ENCODE measurements around the gene TLCD3A.
"Not testable (repeated sequence)": the region's sequence is repeated elsewhere in the genome, so short reads cannot be mapped to it uniquely, and the experiment has no call there.

Gene TLCD3A

DNA sequence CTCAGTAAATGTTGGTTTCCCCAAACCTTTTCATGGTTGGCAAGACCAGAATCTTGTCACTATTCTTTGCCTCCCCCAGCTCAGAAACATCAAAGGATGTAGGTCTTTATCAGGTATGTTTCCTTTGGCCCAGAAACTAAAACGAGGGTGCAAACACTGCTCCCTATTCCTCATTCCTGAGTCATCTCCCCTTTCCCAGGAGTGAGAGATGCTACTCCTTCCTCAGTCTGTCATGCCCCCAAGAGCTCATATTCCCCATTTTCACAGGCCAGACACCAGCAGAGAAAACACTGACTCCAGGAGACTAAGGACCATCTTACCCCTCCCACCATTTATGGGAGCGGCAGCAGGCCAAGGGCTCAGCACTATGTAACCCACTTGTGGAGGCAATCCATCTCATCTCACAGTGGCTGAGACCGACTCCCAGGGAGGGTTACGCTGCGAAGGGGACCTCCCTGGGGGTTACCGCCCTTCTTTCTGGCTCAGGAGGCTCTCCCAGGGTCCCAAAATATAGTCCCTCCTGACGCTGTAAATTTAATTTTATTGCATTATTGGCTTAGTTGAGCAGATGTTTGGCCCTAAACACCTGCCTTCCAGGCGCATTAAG is 18.1 kb downstream of the TLCD3A start:
- no peak for DNase-seq

DNA sequence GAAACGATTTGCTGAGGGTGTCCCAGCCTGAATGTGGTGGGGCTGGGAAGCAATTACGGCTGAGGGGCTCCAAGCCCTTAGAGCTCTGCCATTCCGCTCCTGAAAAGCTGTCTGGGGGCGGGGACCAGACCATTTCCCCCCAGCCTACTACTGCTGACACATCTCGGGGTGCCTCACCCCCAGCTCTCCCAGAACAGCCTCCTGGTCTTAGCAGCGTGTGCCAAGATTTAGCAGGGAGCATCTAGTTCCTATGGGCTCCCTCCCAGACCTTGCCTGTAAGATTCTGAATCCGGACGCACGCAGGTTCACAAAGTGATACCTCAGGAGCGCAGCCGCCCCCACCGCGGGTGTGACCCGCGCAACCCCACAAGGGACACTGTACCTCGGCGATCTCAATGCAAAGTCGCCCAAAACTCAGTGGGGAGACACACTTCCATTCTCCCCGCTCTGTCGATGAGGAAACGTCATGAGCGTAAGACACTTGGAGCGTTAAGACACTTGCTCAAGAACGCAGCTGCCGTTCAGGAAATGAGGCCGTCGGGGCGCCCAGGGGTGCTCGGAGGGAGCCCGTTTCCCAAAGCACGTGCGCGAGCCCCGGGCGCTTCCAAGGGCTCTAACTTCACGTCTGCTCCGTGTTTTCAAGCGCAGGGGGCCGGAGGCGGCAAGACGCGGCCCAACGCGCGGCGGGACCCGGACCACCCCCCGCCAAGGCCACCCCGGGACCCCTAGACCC is 19.0 kb downstream of the TLCD3A start:
- peak; percentile 66 for DNase-seq

DNA sequence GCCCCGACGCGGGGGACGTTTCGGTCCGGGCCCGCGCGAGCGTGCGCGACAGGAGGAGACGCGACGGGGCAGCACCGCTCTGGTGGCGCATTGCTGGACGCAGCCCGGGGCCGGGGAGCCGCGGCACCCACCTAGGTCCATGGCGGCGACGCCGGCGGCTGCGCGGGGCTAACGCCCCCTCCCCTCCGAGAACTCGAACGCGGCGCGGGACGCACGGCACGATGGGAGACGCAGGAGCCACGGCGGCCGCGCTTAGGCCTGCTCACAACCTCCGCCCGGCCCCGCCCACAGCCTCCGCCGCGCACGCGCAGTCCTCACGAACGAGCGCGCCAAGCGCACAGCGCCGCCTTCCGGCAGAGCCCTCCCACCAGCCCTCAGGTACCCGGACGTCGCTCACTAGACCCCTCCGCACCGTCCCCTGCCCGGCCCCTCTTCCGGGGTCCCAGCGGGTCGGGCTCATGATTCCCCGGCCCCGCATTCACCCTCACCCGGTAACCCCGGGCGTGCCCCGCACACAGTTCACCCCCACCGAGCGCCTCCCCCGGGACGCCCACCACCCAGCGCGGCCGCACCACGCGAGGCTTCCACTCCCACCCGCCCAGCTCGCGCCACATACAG is 19.7 kb downstream of the TLCD3A start, which contains the start of gene GEMIN4:
Gene GEMIN4 (minus strand): TSS at position 263 of the 618 bp plus-strand sequence. CDS start 122 bp downstream, at position 141.
- DNase-seq: peak; percentile 86

DNA sequence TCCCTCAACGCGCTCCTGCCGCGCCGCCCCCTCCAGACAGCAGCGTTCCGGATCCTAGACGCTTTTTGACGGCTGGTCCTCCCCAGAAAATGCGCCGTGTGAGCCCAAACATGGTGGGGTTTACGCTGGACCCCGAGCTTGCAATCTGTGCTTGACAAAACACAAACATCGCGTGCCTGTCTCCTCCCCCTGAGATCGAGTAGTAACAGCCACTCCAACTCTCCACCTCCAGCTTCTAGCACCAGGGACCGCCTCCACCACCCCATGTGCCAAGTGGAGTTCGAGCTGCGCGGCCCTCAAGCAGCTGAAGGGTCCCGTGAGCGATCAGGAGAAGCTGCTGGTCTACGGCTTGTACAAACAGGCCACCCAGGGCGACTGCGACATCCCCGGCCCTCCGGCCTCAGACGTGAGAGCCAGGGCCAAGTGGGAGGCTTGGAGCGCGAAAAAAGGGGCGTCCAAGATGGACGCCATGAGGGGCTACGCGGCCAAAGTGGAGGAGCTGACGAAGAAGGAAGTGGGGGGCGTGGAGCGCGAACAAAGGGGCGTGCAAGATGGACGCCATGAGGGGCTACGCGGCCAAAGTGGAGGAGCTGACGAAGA is 20.3 kb downstream of the TLCD3A start:
- peak; percentile 36 for DNase-seq

DNA sequence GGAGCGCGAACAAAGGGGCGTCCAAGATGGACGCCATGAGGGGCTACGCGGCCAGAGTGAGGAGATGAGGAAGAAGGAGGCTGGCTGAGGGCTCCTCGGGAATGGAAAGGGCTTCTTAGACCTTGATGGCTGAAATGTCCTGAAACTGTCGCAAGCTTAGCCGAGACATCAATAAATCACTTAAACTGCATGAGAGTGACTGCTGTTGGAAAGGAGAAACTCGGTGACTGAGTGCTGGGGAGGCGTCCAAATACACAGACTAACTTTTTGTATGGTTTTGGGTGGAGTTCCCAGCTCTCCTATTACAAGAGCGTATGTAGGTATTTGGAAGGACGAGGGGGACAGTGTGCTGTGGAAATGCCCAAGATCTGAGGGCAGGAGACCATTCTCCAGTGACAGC is 21.0 kb downstream of the TLCD3A start:
- no peak for DNase-seq

DNA sequence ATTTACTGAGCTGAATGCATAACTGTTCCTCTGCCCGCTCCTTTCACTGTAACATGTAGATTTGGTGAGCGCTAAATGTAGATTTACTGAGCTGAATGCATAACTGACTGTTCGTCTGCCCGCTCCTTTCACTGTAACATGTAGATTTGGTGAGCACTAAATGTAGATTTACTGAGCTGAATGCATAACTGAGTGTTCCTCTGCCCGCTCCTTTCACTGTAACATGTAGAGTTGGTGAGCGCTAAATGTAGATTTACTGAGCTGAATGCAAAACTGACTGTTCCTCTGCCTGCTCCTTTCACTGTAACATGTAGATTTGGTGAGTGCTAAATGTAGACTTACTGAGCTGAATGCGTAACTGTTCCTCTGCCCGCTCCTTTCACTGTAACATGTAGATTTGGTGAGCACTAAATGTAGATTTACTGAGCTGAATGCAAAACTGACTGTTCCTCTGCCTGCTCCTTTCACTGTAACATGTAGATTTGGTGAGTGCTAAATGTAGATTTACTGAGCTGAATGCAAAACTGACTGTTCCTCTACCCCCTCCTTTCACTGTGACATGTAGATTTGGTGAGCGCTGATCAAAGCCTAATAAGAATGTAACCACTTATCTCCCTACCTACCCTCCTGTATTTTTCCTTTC is 23.0 kb downstream of the TLCD3A start:
- DNase-seq: not testable (repeated sequence)

DNA sequence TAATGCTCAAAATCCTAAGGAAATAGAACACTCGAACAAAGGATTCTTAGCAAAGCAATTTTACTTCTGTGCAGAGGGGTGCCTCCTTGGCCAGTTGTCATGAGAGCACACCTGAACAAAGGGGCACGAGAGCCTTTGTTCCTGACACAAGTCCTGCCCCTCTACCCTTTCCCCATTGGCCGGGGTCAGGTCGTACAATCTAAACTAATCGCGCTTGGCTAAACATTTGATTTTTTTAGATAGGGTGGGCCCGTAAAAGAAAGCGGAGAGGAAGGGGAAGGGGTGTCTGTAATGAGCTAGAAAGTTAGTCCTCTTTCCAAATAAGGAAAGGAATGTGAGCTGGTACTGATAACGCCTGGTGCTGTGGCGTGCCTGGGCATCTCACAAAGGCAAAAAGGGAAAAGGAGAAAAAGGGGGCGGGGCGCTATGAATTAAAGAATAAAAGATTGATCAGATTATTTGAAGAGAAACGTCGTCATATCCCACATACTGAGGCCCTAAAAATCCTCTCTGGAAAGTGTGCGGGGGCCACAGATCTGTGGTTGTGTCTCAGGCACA is 23.7 kb downstream of the TLCD3A start:
- DNase-seq: not testable (repeated sequence)

DNA sequence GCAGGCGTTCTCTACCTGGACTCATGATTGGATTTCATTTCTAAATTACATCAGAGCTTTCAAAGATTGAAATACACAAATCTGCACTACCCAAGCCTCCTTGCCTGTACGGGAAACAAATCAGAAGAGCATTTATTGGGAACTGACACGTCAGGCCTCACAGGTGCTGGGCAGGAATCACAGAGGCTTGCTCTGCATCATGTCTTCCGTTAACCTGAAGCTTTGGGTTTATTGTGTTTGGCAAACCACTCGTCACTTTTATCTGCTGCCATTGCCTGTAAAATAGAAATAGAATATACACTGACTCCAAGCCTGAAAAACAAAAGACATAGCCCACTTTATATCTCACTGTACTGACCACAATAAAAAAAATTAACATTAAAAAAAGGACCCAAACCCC is 27.6 kb downstream of the TLCD3A start:
- no peak for DNase-seq

DNA sequence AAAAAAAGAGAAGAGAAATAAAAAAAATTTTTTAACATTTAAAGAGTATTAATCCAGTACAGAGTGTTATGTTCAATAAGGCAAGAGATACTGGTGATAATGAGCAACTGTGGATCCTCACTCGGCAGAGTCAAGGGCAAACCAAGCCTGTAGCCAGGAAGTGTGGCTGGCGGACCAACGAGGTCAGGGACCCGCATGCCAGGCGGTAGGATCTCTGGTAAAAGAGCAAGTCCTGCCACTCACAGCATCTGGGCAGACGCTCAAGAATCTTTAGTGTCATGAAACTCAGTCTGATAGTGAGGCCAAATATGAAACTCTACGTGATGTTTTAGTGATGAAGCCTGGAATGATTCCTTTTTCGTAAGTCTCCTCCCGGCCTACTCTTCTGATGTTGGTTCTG is 28.0 kb downstream of the TLCD3A start:
- no peak for DNase-seq

DNA sequence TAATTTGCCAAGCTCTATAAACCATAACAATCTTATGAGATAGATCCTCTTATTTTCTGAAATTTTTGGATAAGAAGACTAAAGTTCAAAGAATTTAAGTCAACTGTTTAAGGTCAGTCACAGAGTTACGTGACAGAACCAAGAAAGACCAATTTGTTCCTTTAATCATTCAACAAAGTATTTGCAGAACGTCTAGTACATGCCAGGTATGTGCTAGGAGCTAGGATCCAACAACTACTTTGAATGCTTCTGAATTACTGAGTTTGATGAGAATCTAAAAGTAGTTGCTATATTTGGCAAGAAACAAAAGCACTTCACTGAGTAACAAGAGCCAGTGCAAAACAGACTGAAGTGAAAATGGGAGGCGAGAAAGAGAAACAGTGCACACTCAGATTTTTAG is 34.7 kb downstream of the TLCD3A start:
- no peak for DNase-seq

DNA sequence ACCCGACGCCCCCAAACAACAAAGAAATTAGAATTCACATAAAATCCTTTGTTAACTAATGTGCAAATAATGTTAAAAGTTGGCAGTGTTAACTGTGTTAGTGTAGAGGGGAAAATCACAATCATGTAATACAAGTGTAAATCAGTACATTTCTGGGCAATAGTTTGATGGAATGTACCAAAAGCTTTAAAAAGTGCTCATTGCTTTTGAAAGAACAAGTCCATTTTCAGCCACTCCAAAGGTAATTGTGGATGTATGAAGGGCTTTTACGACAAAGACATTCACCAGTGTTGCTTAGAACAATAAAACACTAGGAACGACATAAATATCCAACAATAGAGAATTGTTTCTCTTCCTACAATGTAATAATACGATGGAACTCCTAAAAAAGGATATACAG is 40.6 kb downstream of the TLCD3A start:
- no peak for DNase-seq

DNA sequence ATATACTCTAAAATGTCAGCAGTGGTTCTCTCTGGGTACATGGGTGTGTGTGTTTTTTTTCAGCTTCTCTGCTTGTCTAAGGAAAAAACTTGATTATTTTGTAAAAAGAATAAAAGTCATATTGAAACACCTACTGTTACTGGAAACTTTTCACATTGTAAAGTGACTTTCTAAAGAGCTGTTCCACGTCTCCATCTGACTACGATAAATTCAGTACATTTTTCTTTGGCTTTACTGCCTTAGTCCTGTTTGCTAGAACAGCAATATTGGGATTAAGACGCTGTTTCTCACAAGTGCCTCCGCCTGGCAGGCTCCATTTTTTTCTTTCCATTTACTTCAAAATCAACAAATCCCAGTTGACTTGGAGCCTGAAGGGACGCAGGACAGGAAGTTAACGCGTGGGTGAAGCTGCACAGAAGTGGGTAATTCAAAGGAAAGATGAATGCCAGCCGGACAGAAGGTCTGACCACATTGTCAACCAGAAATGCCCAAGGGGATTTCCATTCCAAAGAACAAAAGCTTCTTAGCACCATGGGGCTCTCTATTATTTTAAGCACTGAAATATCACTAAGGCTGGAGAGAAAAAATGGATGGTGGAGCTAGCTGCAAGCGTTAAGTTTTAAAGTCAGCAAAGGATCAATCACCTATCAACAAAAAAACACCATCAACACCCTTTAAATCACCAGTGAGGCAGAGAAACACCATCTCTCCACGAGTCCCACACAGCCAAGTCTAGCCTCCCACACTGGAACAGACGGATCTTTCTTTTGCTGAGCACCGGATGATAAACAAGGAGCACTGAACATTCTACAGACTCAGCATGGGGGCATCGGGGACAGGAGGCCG is 41.3 kb downstream of the TLCD3A start:
- DNase-seq: no peak

DNA sequence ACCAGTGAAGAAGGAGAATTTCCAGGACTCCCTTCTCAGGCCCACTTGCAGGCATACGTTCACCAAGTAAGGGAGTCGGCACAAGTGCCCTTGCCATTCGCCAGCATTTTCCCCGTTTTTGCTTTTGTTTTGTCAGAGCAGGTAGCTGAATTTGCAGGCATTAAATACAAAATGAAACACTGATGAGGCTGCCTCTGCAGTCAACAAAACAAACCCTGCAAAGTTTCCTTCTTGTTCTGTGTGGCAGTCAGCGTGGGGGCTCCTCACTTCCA is 41.9 kb downstream of the TLCD3A start:
- DNase-seq: no peak

DNA sequence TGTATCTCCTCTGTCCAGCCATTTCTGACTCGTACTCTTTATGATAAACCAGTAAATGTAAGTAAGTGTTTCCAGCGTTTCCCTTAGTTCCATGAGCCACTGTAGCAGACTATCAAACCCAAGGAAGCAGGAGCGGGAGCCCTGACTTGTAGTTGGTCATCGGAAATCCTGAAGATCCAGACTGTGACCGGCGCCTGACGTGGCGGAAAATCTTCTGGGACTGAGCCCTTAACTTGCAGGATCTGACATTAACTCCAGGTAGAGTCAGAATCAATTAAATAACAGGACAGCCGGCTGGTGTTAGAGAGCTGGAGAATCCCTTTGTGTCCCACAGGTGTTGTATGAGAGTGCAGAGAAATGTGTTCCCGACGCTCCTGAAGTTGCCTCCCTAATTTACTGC is 45.7 kb downstream of the TLCD3A start:
- DNase-seq: no peak

DNA sequence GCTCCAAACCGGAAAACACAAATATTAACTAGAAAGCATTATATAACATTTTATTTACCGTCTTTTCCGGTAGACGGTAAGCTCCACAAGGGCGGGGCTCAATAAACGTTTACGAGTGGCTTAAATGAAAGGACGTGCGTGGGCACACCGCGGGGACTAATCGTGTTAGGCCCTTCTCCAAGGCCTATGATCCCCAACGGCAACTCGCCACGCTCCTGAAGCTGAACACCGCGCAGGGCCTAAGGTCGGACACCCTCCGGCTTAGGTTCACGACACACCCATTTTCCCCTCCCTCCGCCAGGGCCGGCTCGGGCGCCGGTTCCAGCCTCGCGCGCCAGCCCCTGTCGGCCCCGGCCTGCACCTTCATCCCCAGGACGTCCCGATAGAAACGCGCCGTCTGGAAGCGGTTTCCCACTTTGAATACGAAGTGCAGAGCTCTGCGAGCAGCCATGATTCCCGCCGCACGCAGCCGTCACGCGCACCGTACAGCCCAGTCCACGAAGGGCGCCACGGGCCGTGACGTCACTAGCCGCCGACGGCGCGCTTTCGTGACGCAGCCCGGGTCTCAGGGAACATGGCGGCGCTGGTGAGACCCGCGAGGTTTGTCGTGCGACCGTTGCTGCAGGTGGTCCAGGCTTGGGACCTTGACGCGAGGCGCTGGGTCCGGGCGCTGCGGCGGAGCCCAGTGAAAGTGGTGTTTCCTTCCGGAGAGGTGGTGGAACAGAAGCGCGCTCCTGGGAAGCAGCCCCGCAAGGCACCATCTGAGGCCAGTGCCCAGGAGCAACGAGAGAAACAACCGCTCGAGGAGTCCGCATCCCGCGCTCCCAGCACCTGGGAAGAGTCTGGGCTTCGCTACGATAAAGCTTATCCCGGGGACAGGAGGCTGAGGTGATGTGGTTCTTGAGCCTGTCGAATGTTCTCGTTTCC is 49.7 kb downstream of the TLCD3A start, which contains the start of the genes GLOD4 and MRM3:
Gene GLOD4 (minus strand): TSS at position 476 of the 927 bp plus-strand sequence. CDS start 25 bp downstream, at position 451.
Gene MRM3 (plus strand): TSS at position 549 of the 927 bp plus-strand sequence. CDS start 26 bp downstream, at position 575.
- peak; percentile 86 for DNase-seq

DNA sequence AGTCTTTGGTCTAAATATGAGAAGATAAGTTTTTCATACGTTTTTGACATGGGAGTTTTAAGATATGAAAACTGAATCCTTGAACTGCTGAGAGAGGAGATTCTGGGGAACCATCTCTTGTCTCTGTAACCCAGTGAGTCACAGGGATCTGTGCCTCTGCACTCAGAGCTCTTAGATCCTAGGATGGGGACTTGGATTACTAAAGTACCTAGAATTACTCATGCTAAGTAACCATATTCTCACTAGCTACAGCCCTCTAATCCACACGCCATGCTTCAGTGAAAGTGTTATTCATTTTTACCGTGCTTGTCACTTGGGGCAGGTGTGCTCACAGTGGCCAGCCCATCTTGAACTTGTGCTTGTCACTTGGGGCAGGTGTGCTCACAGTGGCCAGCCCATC is 51.7 kb downstream of the TLCD3A start:
- no peak for DNase-seq

DNA sequence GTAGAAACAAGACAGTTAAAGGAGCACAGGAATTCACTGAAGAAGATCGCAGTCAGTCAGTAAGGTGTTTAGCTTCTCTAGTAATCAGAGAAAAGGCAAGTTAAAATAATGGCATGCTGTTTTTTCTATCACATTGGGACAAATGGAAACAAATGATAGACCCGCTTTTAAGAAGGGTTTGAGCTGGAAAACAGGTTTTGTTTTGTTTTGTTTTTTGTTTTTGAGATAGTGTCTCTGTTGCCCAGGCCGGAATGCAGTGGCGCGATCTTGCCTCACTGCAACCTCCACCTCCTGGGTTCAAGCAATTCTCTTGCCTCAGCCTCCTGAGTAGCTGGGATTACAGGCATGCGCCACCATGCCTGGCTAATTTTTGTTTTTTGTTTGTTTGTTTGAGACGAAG is 53.5 kb downstream of the TLCD3A start:
- not testable (repeated sequence) for DNase-seq

DNA sequence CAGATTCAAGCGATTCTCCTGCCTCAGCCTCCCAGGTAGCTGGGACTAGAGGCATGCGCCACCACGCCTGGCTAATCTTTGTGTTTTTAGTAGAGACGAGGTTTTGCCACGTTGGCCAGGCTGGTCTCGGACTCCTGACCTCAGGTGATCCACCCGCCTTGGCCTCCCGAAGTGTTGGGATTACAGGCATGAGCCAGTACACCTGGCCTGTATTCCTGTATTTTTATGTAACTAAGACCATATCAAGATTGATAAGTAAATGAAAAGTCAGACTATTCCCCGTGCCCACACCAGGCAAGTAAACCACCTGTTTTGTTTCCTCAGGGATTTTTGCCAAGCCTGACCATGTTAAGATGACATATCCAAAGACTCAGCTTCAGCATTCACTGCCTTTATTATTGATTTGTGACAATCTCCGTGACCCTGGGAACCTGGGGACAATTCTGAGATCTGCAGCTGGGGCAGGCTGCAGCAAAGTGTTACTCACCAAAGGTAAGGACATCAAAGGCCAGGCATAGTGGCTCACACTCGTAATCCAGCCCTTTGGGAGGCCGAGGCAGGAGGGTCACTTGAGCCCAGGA is 55.3 kb downstream of the TLCD3A start:
- no peak for DNase-seq

DNA sequence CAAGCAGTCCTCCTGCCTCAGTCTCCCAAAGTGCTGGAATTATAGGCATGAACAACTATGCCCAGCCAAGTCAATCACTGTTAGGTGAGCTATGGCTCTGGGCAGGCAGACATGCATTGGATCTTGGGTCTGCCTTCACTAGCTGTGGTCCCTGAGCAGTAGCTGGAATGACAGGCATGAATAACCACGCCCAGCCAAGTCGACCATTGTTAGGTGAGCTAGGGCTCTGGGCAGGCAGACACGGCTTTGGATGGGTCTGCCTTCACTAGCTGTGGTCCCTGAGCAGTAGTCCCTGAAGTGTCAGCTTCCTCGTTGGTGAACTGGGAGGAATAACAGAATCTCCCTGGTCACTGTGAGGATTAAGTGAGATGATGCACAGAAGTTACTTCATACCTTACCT is 56.2 kb downstream of the TLCD3A start:
- no peak for DNase-seq

DNA sequence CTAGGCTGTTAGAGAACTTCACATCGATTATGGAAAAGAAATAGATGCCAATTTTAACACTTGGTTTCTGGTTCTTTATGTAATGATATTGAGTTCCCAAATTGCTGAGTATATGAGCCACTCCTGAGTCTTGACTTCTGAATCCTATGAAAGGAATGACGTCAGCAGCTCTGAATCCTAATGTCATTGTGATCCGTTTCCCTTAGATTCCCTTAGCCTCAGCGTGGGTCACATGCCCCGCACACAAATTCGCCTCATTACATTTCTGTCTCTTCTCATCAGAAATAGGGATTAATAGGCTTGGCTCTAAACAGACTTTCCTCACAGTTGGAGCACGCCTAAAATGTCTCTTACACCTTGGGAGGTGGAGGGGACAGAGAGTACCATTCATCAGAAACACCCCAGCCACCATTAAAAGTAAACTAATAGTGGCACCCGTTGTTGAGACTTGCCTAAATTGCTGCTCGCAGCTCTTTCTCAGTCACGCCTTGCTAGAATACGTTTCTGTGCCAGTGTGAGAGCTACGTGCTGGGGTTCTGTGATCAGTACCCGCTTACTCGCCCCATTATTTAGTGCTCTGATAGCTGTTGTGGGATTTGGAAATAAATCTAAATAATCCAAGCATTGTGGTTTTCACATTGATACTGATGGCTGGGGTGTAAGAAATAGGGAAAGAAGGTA is 56.9 kb downstream of the TLCD3A start:
- DNase-seq: no peak
